Activated CD4-positive, alpha-beta T cell treated with anti-CD3 and anti-CD28 coated beads for 36 hours (primary cell): Measurements from ENCODE around the gene UBAP2L. TPM values are rescaled to one million over a fixed set of nuclear protein-coding genes. Genes with fewer than 3 reads are reported as not detected.
"Not testable (repeated sequence)": the region's sequence is repeated elsewhere in the genome, so short reads cannot be mapped to it uniquely, and the experiment has no call there.

Experiments
- ATAC-seq: fragments of 200-7000 bp; cut with Tn5 transposase; one replicate; pipeline ENCODE4 v1.10.0; 2021; ENCODE audit warnings: mild to moderate bottlenecking, moderate library complexity
- CTCF ChIA-PET: fragments of 350-600 bp; sonication (Branson Sonifier 250); formaldehyde crosslinking; loops from one replicate; lab custom pipeline; 2021; ENCODE audit warnings: antibody characterized with exemption; lab: Charles Lee
- POLR2A ChIA-PET: fragments of 350-600 bp; sonication (Branson Sonifier 250); formaldehyde crosslinking; loops from one replicate; lab custom pipeline; 2021; ENCODE audit warnings: antibody characterized with exemption, inconsistent platforms; lab: Charles Lee
- DNase-seq: peaks from one replicate; pipeline ENCODE4 v3.0.0-alpha.2; 2020
- H3K27ac Mint-ChIP-seq: one replicate; pipeline ENCODE4 v1.8.0; 2021; ENCODE audit warnings: mixed read lengths
- H3K27me3 Mint-ChIP-seq: one replicate; pipeline ENCODE4 v1.8.0; 2021; ENCODE audit warnings: mixed read lengths
- H3K36me3 Mint-ChIP-seq: one replicate; pipeline ENCODE4 v1.8.0; 2021; ENCODE audit warnings: low read depth, mixed read lengths
- H3K4me1 Mint-ChIP-seq: one replicate; pipeline ENCODE4 v1.8.0; 2021; ENCODE audit warnings: mixed read lengths
- H3K4me3 Mint-ChIP-seq: one replicate; pipeline ENCODE4 v1.8.0; 2021; ENCODE audit warnings: mild to moderate bottlenecking, moderate library complexity, mixed read lengths
- H3K9me3 Mint-ChIP-seq: one replicate; pipeline ENCODE4 v1.8.0; 2021; ENCODE audit warnings: low read depth, mixed read lengths
- intact Hi-C, 2 experiments: fragments of 100-400 bp; cut with DNase I in 1 of 2; cut with micrococcal nuclease in 1 of 2; formaldehyde crosslinking; loops; one replicate each; pipeline versions ENCODE4 v1.14.2 to v1.15.1; 2022 to 2024; cut with DNase I, micrococcal nuclease
- total RNA-seq, 2 experiments: library from RNA; stranded (reverse); gene quantifications; one replicate each; pipeline ENCODE4 v1.2.3, GENCODE V29; 2021

UBAP2L gene
- total RNA-seq, 2 experiments from 2014 or later, result 205 to 255 TPM

GRCh38 chr1:154304664-154305337 lies 84.0 kb downstream of the UBAP2L start:
- Mint-ChIP-seq H3K4me3 (no peak overlapping the region), H3K9me3 (no peaks in the 10 kb centered on the region), H3K4me1 (peaks cover 24% of the 10 kb centered on the region), H3K36me3 (no peaks in the 10 kb centered on the region), H3K27ac (peak overlapping the region; percentile 27), H3K27me3 (no peaks in the 10 kb centered on the region)
- ATAC-seq (peak; percentile 95), DNase-seq (peak; percentile 81)
- CTCF ChIA-PET, result interaction anchor here (0.5 to 2.8 kb wide), 13 partner anchors 9 to 255 kb away, joined by 3 to 18 read pairs (median 3); partner anchors contain the start of genes ATP8B2 and UBE2Q1
- POLR2A ChIA-PET, result interaction anchor here (0.5 to 1.0 kb wide), 6 partner anchors 31 to 671 kb away, joined by 3 to 4 read pairs (median 3); no protein-coding TSS in a partner anchor
- intact Hi-C loops, result loop anchor here in 1 of 2 experiments (1.0 kb wide), 1 partner anchor 134 kb away; no protein-coding TSS in a partner anchor

- peaks cover 24% of the 10 kb centered on the region for H3K4me1 Mint-ChIP-seq
- H3K27me3 Mint-ChIP-seq, result no peaks in the 10 kb centered on the region
- no peaks in the 10 kb centered on the region for H3K36me3 Mint-ChIP-seq
- CTCF ChIA-PET, result interaction anchor here (0.7 to 2.8 kb wide), 6 partner anchors 18 to 136 kb away, joined by 3 to 18 read pairs (median 4); partner anchors contain the start of gene ATP8B2
- H3K9me3 Mint-ChIP-seq, result no peaks in the 10 kb centered on the region
- POLR2A ChIA-PET, result no interaction called here
- no peak for ATAC-seq
- peak overlapping the region; percentile 23 for H3K27ac Mint-ChIP-seq
- intact Hi-C loops, result no loop called here
- no peak overlapping the region for H3K4me3 Mint-ChIP-seq
- DNase-seq, result no peak
Observed at GRCh38 chr1:154306151-154306550, 85.4 kb downstream of the UBAP2L start.

- H3K36me3 Mint-ChIP-seq, intact Hi-C loops, H3K27me3 Mint-ChIP-seq, H3K9me3 Mint-ChIP-seq, H3K4me3 Mint-ChIP-seq, POLR2A ChIA-PET: not testable (repeated sequence)
- Mint-ChIP-seq H3K27ac (peak overlapping the region; percentile 71), H3K4me1 (peaks cover 24% of the 10 kb centered on the region)
- CTCF ChIA-PET, result interaction anchor here (0.5 to 1.2 kb wide), 3 partner anchors 16 to 132 kb away, joined by 3 to 4 read pairs (median 3); no protein-coding TSS in a partner anchor
- ATAC-seq (peak; percentile 2), DNase-seq (peak; percentile 18)
Observed at GRCh38 chr1:154307670-154308270, 87.0 kb downstream of the UBAP2L start.

GRCh38 chr1:154309136-154309535 lies 88.4 kb downstream of the UBAP2L start:
- H3K9me3 Mint-ChIP-seq, POLR2A ChIA-PET, H3K4me3 Mint-ChIP-seq, intact Hi-C loops, H3K36me3 Mint-ChIP-seq, H3K27ac Mint-ChIP-seq, DNase-seq, H3K27me3 Mint-ChIP-seq, ATAC-seq: not testable (repeated sequence)
- CTCF ChIA-PET, result interaction anchor here (1.2 kb wide), 1 partner anchor 26 kb away, joined by 5 read pairs; no protein-coding TSS in a partner anchor
- H3K4me1 Mint-ChIP-seq, result peaks cover 24% of the 10 kb centered on the region

GRCh38 chr1:154312229-154313065 lies 91.7 kb downstream of the UBAP2L start:
- H3K27me3 Mint-ChIP-seq, CTCF ChIA-PET, ATAC-seq, H3K9me3 Mint-ChIP-seq, H3K27ac Mint-ChIP-seq, H3K4me3 Mint-ChIP-seq, DNase-seq, intact Hi-C loops, POLR2A ChIA-PET, H3K36me3 Mint-ChIP-seq: not testable (repeated sequence)
- peaks cover 10% of the 10 kb centered on the region for H3K4me1 Mint-ChIP-seq

- Mint-ChIP-seq H3K27me3 (no peaks in the 10 kb centered on the region), H3K36me3 (peaks cover 1% of the 10 kb centered on the region), H3K27ac (no peak overlapping the region), H3K4me3 (no peak overlapping the region), H3K4me1 (peaks cover 5% of the 10 kb centered on the region), H3K9me3 (peaks cover 8% of the 10 kb centered on the region)
- ATAC-seq, result no peak
- DNase-seq, result no peak
- POLR2A ChIA-PET, result no interaction called here
- intact Hi-C loops, result no loop called here
- CTCF ChIA-PET, result no interaction called here
Observed at GRCh38 chr1:154313066-154313356, 92.3 kb downstream of the UBAP2L start.

- H3K27me3 Mint-ChIP-seq, H3K27ac Mint-ChIP-seq, H3K36me3 Mint-ChIP-seq, intact Hi-C loops, H3K9me3 Mint-ChIP-seq, H3K4me1 Mint-ChIP-seq, POLR2A ChIA-PET, H3K4me3 Mint-ChIP-seq, DNase-seq, ATAC-seq: not testable (repeated sequence)
- CTCF ChIA-PET, result interaction anchor here (0.6 to 0.7 kb wide), 2 partner anchors 115 to 468 kb away, joined by 3 read pairs; no protein-coding TSS in a partner anchor
Observed at GRCh38 chr1:154314226-154314625, 93.5 kb downstream of the UBAP2L start.

- intact Hi-C loops, result no loop called here
- no peaks in the 10 kb centered on the region for H3K4me1 Mint-ChIP-seq
- ChIA-PET POLR2A (no interaction called here), CTCF (interaction anchor here (1.2 kb wide), 1 partner anchor 29 kb away, joined by 5 read pairs; no protein-coding TSS in a partner anchor)
- no peak for ATAC-seq
- H3K27me3 Mint-ChIP-seq, result no peaks in the 10 kb centered on the region
- peaks cover 8% of the 10 kb centered on the region for H3K9me3 Mint-ChIP-seq
- peaks cover 1% of the 10 kb centered on the region for H3K36me3 Mint-ChIP-seq
- no peak overlapping the region for H3K4me3 Mint-ChIP-seq
- no peak overlapping the region for H3K27ac Mint-ChIP-seq
- DNase-seq, result no peak
Observed at GRCh38 chr1:154316704-154317103, 95.9 kb downstream of the UBAP2L start.

GRCh38 chr1:154318386-154318785 lies 97.6 kb downstream of the UBAP2L start:
- DNase-seq, result no peak

More at GRCh38 chr1:154318386-154318785, 97.6 kb downstream of the UBAP2L start:
- no peak for ATAC-seq
- POLR2A ChIA-PET, result no interaction called here
- Mint-ChIP-seq H3K4me1 (no peaks in the 10 kb centered on the region), H3K4me3 (no peak overlapping the region), H3K27ac (no peak overlapping the region), H3K27me3 (no peaks in the 10 kb centered on the region), H3K9me3 (peaks cover 8% of the 10 kb centered on the region), H3K36me3 (peaks cover 1% of the 10 kb centered on the region)
- CTCF ChIA-PET, result interaction anchor here (0.7 to 1.4 kb wide), 6 partner anchors 9 to 228 kb away, joined by 3 to 6 read pairs (median 4); no protein-coding TSS in a partner anchor
- intact Hi-C loops, result no loop called here
